ENCODE measurements around the gene ADD2.

Gene ADD2

GRCh38 chr2:70619167-70619566 lies 148.8 kb downstream of the ADD2 start:
- no peaks in the 10 kb centered on the region for H3K36me3 ChIP-seq (ENCODE audit: control insufficient read depth in 4 of 4, insufficient read depth in 4 of 4, low read length in 3 of 4)
- no peaks in the 10 kb centered on the region for H3K9me3 ChIP-seq (ENCODE audit: control extremely low read depth in 1 of 5, control insufficient read depth in 4 of 5, insufficient read depth in 2 of 5, low read depth in 1 of 5, low read length in 4 of 5)
- no peak overlapping the region for H3K4me3 ChIP-seq (ENCODE audit: control insufficient read depth in 1 of 7, extremely low read depth in 1 of 7, insufficient read depth in 4 of 7, low read depth in 2 of 7, low read length in 6 of 7)
- no peaks in the 10 kb centered on the region for H3K4me1 ChIP-seq (ENCODE audit: control extremely low read depth in 1 of 4, control insufficient read depth in 4 of 4, insufficient read depth in 4 of 4, low read length in 3 of 4)
- peaks cover 0 to 10% (median 3%) of the 10 kb centered on the region in 5 experiments for H3K27me3 ChIP-seq (replicated peaks in 2 of 5; ENCODE audit: control insufficient read depth in 4 of 5, insufficient read depth in 5 of 5, low read length in 4 of 5)
- no peak overlapping the region for H3K27ac ChIP-seq (ENCODE audit: insufficient read depth in 1 of 2, low read depth in 1 of 2, low read length in 2 of 2, poor library complexity in 1 of 2, severe bottlenecking in 2 of 2)
- 50% methylated on average over 1 of the region's 3 CpGs for WGBS (ENCODE audit: insufficient coverage)
- ChIA-PET POLR2A (no interaction called here), CTCF (interaction anchor here (1.0 to 4.3 kb wide), 13 partner anchors 9 to 316 kb away, joined by 3 to 62 read pairs (median 5); partner anchors contain the start of gene FAM136A)
- no peak for DNase-seq

GRCh38 chr2:70616168-70616694 lies 151.8 kb downstream of the ADD2 start:
- Histone ChIP-seq H3K4me1 (ENCODE audit: control extremely low read depth in 1 of 4, control insufficient read depth in 4 of 4, insufficient read depth in 4 of 4, low read length in 3 of 4) (no peaks in the 10 kb centered on the region), H3K4me3 (ENCODE audit: control insufficient read depth in 1 of 7, extremely low read depth in 1 of 7, insufficient read depth in 4 of 7, low read depth in 2 of 7, low read length in 6 of 7) (no peak overlapping the region), H3K27me3 (replicated peaks in 2 of 5; ENCODE audit: control insufficient read depth in 4 of 5, insufficient read depth in 5 of 5, low read length in 4 of 5) (peaks cover 0 to 10% (median 3%) of the 10 kb centered on the region in 5 experiments), H3K27ac (ENCODE audit: insufficient read depth in 1 of 2, low read depth in 1 of 2, low read length in 2 of 2, poor library complexity in 1 of 2, severe bottlenecking in 2 of 2) (no peak overlapping the region), H3K9me3 (ENCODE audit: control extremely low read depth in 1 of 5, control insufficient read depth in 4 of 5, insufficient read depth in 2 of 5, low read depth in 1 of 5, low read length in 4 of 5) (no peaks in the 10 kb centered on the region), H3K36me3 (ENCODE audit: control insufficient read depth in 4 of 4, insufficient read depth in 4 of 4, low read length in 3 of 4) (no peaks in the 10 kb centered on the region)
- ChIA-PET CTCF (interaction anchor here (0.6 to 2.1 kb wide), 8 partner anchors 14 to 313 kb away, joined by 3 to 14 read pairs (median 4); partner anchors contain the start of gene FAM136A), POLR2A (no interaction called here)
- 98% methylated on average over 5 of the region's 6 CpGs for WGBS (ENCODE audit: insufficient coverage)
- no peak for DNase-seq

DNA sequence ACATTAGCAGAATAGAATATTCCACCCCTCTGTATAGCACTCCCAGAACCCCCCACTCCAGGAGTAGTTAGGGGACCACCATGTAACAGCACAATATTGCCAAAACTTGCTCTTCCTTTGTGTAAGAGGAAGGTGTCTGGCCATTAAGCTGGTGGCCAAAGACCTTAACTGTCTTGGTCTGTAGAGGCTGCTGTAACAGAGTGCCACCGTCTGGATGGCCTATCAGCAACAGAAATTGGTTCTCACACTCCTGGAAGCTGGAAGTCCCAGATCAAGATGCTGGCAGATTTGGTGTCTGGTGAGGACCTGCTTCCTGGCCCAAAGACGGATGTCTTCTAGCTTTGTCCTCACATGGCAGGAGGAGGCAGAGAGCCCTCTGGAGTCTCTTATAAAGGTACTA lies 152.8 kb downstream of the ADD2 start:
- DNase-seq: no peak
- ChIA-PET CTCF (interaction anchor here (0.6 to 2.1 kb wide), 6 partner anchors 13 to 312 kb away, joined by 3 to 14 read pairs (median 4); partner anchors contain the start of gene FAM136A), POLR2A (no interaction called here)
- H3K27ac ChIP-seq (ENCODE audit: insufficient read depth in 1 of 2, low read depth in 1 of 2, low read length in 2 of 2, poor library complexity in 1 of 2, severe bottlenecking in 2 of 2): no peak overlapping the region
- peaks cover 0 to 18% (median 3%) of the 10 kb centered on the region in 5 experiments for H3K27me3 ChIP-seq (replicated peaks in 2 of 5; ENCODE audit: control insufficient read depth in 4 of 5, insufficient read depth in 5 of 5, low read length in 4 of 5)
- H3K36me3 ChIP-seq (ENCODE audit: control insufficient read depth in 4 of 4, insufficient read depth in 4 of 4, low read length in 3 of 4): no peaks in the 10 kb centered on the region
- H3K9me3 ChIP-seq (ENCODE audit: control extremely low read depth in 1 of 5, control insufficient read depth in 4 of 5, insufficient read depth in 2 of 5, low read depth in 1 of 5, low read length in 4 of 5): no peaks in the 10 kb centered on the region
- 83% methylated on average over 1 of the region's 2 CpGs for WGBS (ENCODE audit: insufficient coverage)
- H3K4me3 ChIP-seq (ENCODE audit: control insufficient read depth in 1 of 7, extremely low read depth in 1 of 7, insufficient read depth in 4 of 7, low read depth in 2 of 7, low read length in 6 of 7): no peak overlapping the region
- no peaks in the 10 kb centered on the region for H3K4me1 ChIP-seq (ENCODE audit: control extremely low read depth in 1 of 4, control insufficient read depth in 4 of 4, insufficient read depth in 4 of 4, low read length in 3 of 4)

DNA sequence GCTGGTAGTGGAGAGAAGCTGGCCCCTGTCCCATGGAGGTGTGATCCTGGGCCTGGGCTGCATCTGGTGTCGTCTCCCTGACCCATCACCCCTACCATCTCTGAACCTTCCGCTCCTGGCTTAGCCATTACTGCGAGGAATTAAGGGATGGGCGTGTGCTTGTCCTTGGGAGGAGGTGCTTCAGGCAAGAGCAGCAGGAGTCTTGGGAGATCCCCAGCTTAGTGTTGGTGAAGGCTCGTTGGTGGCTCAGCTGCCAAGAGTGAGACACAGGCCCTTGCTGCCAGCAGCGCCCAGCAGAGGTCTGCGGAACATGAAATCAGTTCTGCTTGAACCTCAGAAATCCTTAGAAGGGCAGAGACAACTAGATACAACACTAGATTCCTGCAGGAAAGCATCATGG lies 154.5 kb downstream of the ADD2 start:
- CTCF ChIA-PET: interaction anchor here (1.5 kb wide), 1 partner anchor 273 kb away, joined by 4 read pairs; no protein-coding TSS in a partner anchor
- H3K4me1 ChIP-seq (ENCODE audit: control extremely low read depth in 1 of 4, control insufficient read depth in 4 of 4, insufficient read depth in 4 of 4, low read length in 3 of 4): no peaks in the 10 kb centered on the region
- 100% methylated on average over 5 of the region's 7 CpGs for WGBS (ENCODE audit: insufficient coverage)

GRCh38 chr2:70612574-70612973 lies 155.4 kb downstream of the ADD2 start:
- peaks cover 0 to 8% (median 0%) of the 10 kb centered on the region in 5 experiments for H3K27me3 ChIP-seq (replicated peaks in 2 of 5; ENCODE audit: control insufficient read depth in 4 of 5, insufficient read depth in 5 of 5, low read length in 4 of 5)
- no peak overlapping the region for H3K4me3 ChIP-seq (ENCODE audit: control insufficient read depth in 1 of 7, extremely low read depth in 1 of 7, insufficient read depth in 4 of 7, low read depth in 2 of 7, low read length in 6 of 7)
- DNase-seq: no peak
- ChIA-PET POLR2A (no interaction called here), CTCF (interaction anchor here (1.1 kb wide), 1 partner anchor 267 kb away, joined by 3 read pairs; no protein-coding TSS in a partner anchor)
- WGBS (ENCODE audit: insufficient coverage): 100% methylated on average over 3 of the region's 3 CpGs
- H3K36me3 ChIP-seq (ENCODE audit: control insufficient read depth in 4 of 4, insufficient read depth in 4 of 4, low read length in 3 of 4): no peaks in the 10 kb centered on the region
- no peaks in the 10 kb centered on the region for H3K9me3 ChIP-seq (ENCODE audit: control extremely low read depth in 1 of 5, control insufficient read depth in 4 of 5, insufficient read depth in 2 of 5, low read depth in 1 of 5, low read length in 4 of 5)
- H3K4me1 ChIP-seq (ENCODE audit: control extremely low read depth in 1 of 4, control insufficient read depth in 4 of 4, insufficient read depth in 4 of 4, low read length in 3 of 4): no peaks in the 10 kb centered on the region
- H3K27ac ChIP-seq (ENCODE audit: insufficient read depth in 1 of 2, low read depth in 1 of 2, low read length in 2 of 2, poor library complexity in 1 of 2, severe bottlenecking in 2 of 2): no peak overlapping the region

More for the DNA sequence above, 154.5 kb downstream of the ADD2 start:
- Histone ChIP-seq H3K27ac (ENCODE audit: insufficient read depth in 1 of 2, low read depth in 1 of 2, low read length in 2 of 2, poor library complexity in 1 of 2, severe bottlenecking in 2 of 2) (no peak overlapping the region), H3K4me3 (ENCODE audit: control insufficient read depth in 1 of 7, extremely low read depth in 1 of 7, insufficient read depth in 4 of 7, low read depth in 2 of 7, low read length in 6 of 7) (no peak overlapping the region), H3K36me3 (ENCODE audit: control insufficient read depth in 4 of 4, insufficient read depth in 4 of 4, low read length in 3 of 4) (no peaks in the 10 kb centered on the region), H3K9me3 (ENCODE audit: control extremely low read depth in 1 of 5, control insufficient read depth in 4 of 5, insufficient read depth in 2 of 5, low read depth in 1 of 5, low read length in 4 of 5) (no peaks in the 10 kb centered on the region), H3K27me3 (replicated peaks in 2 of 5; ENCODE audit: control insufficient read depth in 4 of 5, insufficient read depth in 5 of 5, low read length in 4 of 5) (peaks cover 0 to 11% (median 0%) of the 10 kb centered on the region in 5 experiments)
- POLR2A ChIA-PET: no interaction called here
- no peak for DNase-seq

GRCh38 chr2:70608373-70608772 lies 159.6 kb downstream of the ADD2 start:
- ChIA-PET CTCF (interaction anchor here (0.8 kb wide), 1 partner anchor 10 kb away, joined by 3 read pairs; no protein-coding TSS in a partner anchor), POLR2A (interaction anchor here (0.8 kb wide), 1 partner anchor 337 kb away, joined by 3 read pairs; no protein-coding TSS in a partner anchor)
- Histone ChIP-seq H3K4me1 (ENCODE audit: control extremely low read depth in 1 of 4, control insufficient read depth in 4 of 4, insufficient read depth in 4 of 4, low read length in 3 of 4) (peaks cover 0 to 3% (median 0%) of the 10 kb centered on the region in 4 experiments), H3K27ac (ENCODE audit: insufficient read depth in 1 of 2, low read depth in 1 of 2, low read length in 2 of 2, poor library complexity in 1 of 2, severe bottlenecking in 2 of 2) (no peak overlapping the region), H3K9me3 (ENCODE audit: control extremely low read depth in 1 of 5, control insufficient read depth in 4 of 5, insufficient read depth in 2 of 5, low read depth in 1 of 5, low read length in 4 of 5) (no peaks in the 10 kb centered on the region), H3K4me3 (ENCODE audit: control insufficient read depth in 1 of 7, extremely low read depth in 1 of 7, insufficient read depth in 4 of 7, low read depth in 2 of 7, low read length in 6 of 7) (no peak overlapping the region), H3K36me3 (ENCODE audit: control insufficient read depth in 4 of 4, insufficient read depth in 4 of 4, low read length in 3 of 4) (no peaks in the 10 kb centered on the region), H3K27me3 (replicated peaks in 2 of 5; ENCODE audit: control insufficient read depth in 4 of 5, insufficient read depth in 5 of 5, low read length in 4 of 5) (peaks cover 0 to 8% (median 0%) of the 10 kb centered on the region in 5 experiments)
- no peak for DNase-seq
- WGBS (ENCODE audit: insufficient coverage): 100% methylated on average over 3 of the region's 6 CpGs

GRCh38 chr2:70607121-70607561 lies 160.9 kb downstream of the ADD2 start:
- Histone ChIP-seq H3K36me3 (ENCODE audit: control insufficient read depth in 4 of 4, insufficient read depth in 4 of 4, low read length in 3 of 4) (no peaks in the 10 kb centered on the region), H3K27me3 (replicated peaks in 2 of 5; ENCODE audit: control insufficient read depth in 4 of 5, insufficient read depth in 5 of 5, low read length in 4 of 5) (peaks cover 0 to 8% (median 0%) of the 10 kb centered on the region in 5 experiments), H3K9me3 (ENCODE audit: control extremely low read depth in 1 of 5, control insufficient read depth in 4 of 5, insufficient read depth in 2 of 5, low read depth in 1 of 5, low read length in 4 of 5) (no peaks in the 10 kb centered on the region), H3K27ac (ENCODE audit: insufficient read depth in 1 of 2, low read depth in 1 of 2, low read length in 2 of 2, poor library complexity in 1 of 2, severe bottlenecking in 2 of 2) (no peak overlapping the region), H3K4me3 (ENCODE audit: control insufficient read depth in 1 of 7, extremely low read depth in 1 of 7, insufficient read depth in 4 of 7, low read depth in 2 of 7, low read length in 6 of 7) (no peak overlapping the region), H3K4me1 (ENCODE audit: control extremely low read depth in 1 of 4, control insufficient read depth in 4 of 4, insufficient read depth in 4 of 4, low read length in 3 of 4) (peaks cover 0 to 4% (median 0%) of the 10 kb centered on the region in 4 experiments)
- WGBS (ENCODE audit: insufficient coverage): 96% methylated on average over 7 of the region's 8 CpGs
- CTCF ChIA-PET: no interaction called here
- no peak for DNase-seq
- POLR2A ChIA-PET: no interaction called here

All from common myeloid progenitor, CD34-positive (primary cell).